H1 (cell line): Measurements from ENCODE around the gene RPL41. TPM values are rescaled to one million over a fixed set of nuclear protein-coding genes. Genes with fewer than 3 reads are reported as not detected.

ENCODE experiments used
- CTCF ChIA-PET: fragments of 300-600 bp; sonication (Branson Sonifier 250); formaldehyde crosslinking; loops from one replicate; lab custom pipeline; 2021; ENCODE audit not compliant: partially characterized antibody; lab: Charles Lee
- POLR2A ChIA-PET: fragments of 300-600 bp; sonication (Branson Sonifier 250); formaldehyde crosslinking; loops from one replicate; lab custom pipeline; 2021; ENCODE audit warnings: inconsistent platforms; ENCODE audit not compliant: partially characterized antibody; lab: Charles Lee
- DNase-seq, 2 experiments: peaks; one replicate each; pipeline versions ENCODE4 v3.0.0 to v3.0.0-alpha.2; 2010 to 2022; ENCODE audit warnings: low spot score in 2 of 2, low read depth in 1 of 2, mixed read lengths in 1 of 2
- FAIRE-seq: peaks from 2 replicates; lab custom pipeline; 2011; peaks lifted over from hg19 to GRCh38; lab: Jason Lieb, UNC
- H2AFZ ChIP-seq: 2 replicates; pipeline ENCODE4 v1.8.1; 2012; ENCODE audit warnings: low read length, inconsistent platforms
- H2AK5ac ChIP-seq: 2 replicates; pipeline ENCODE4 v1.6.1; 2013; ENCODE audit warnings: low read depth, low read length
- H2BK120ac ChIP-seq: replicated peaks from 2 replicates; pipeline ENCODE3; 2013; ENCODE audit warnings: low read depth, low read length, inconsistent platforms
- H2BK12ac ChIP-seq: 2 replicates; pipeline ENCODE4 v1.6.1; 2013; ENCODE audit warnings: low read depth, low read length
- H2BK15ac ChIP-seq: 2 replicates; pipeline ENCODE4 v1.6.1; 2013; ENCODE audit warnings: low read length
- H2BK20ac ChIP-seq: 2 replicates; pipeline ENCODE4 v1.6.1; 2013; ENCODE audit warnings: low read length
- H2BK5ac ChIP-seq: 2 replicates; pipeline ENCODE4 v1.6.1; 2013; ENCODE audit warnings: low read depth, low read length
- H3K14ac ChIP-seq: 2 replicates; pipeline ENCODE4 v1.6.1; 2013; ENCODE audit warnings: inconsistent platforms; ENCODE audit not compliant: insufficient read length
- H3K18ac ChIP-seq: 2 replicates; pipeline ENCODE4 v1.6.1; 2013; ENCODE audit warnings: low read length; ENCODE audit errors: extremely low read depth
- H3K23ac ChIP-seq: 2 replicates; pipeline ENCODE4 v1.6.1; 2013; ENCODE audit warnings: inconsistent platforms; ENCODE audit not compliant: insufficient read length
- H3K23me2 ChIP-seq: 2 replicates; pipeline ENCODE4 v1.6.1; 2013; ENCODE audit warnings: low read depth, low read length
- H3K27ac ChIP-seq: 2 replicates; pipeline ENCODE4 v1.6.1; 2011; ENCODE audit warnings: low read depth, low read length, inconsistent platforms
- H3K27me3 ChIP-seq, 4 experiments: replicated peaks in 1 of 4; 1 replicate in 1 of 4; 2 replicates in 3 of 4; pipeline versions ENCODE4 v1.6.1 to v1.8.1; 2011 to 2013; ENCODE audit warnings: low read length in 3 of 4, mild to moderate bottlenecking in 3 of 4, inconsistent platforms in 2 of 4, mixed read lengths in 2 of 4, moderate library complexity in 1 of 4; ENCODE audit not compliant: control insufficient read depth in 3 of 4, insufficient read depth in 3 of 4; ENCODE audit errors: extremely low read depth in 1 of 4
- H3K36me3 ChIP-seq, 4 experiments: 2 replicates each; pipeline versions ENCODE4 v1.6.1 to v1.8.1; 2011 to 2013; ENCODE audit warnings: mild to moderate bottlenecking in 4 of 4, low read length in 3 of 4, moderate library complexity in 2 of 4, control low read depth in 1 of 4, inconsistent platforms in 1 of 4; ENCODE audit not compliant: insufficient read depth in 4 of 4, control insufficient read depth in 2 of 4
- H3K4ac ChIP-seq: replicated peaks from 2 replicates; pipeline ENCODE3; 2013; ENCODE audit warnings: low read length, low read depth, mixed read lengths, inconsistent platforms; ENCODE audit not compliant: insufficient read length
- H3K4me1 ChIP-seq, 4 experiments: replicated peaks in 1 of 4; 1 replicate in 1 of 4; 2 replicates in 3 of 4; pipeline versions ENCODE4 v1.6.1 to v1.8.1; 2011 to 2013; ENCODE audit warnings: low read length in 3 of 4, inconsistent platforms in 2 of 4, mixed read lengths in 1 of 4; ENCODE audit not compliant: insufficient read depth in 4 of 4, control insufficient read depth in 3 of 4
- H3K4me2 ChIP-seq, 2 experiments: 2 replicates each; pipeline versions ENCODE4 v1.6.1 to v1.8.1; 2011 to 2013; ENCODE audit warnings: low read depth in 2 of 2, low read length in 2 of 2, control low read depth in 1 of 2, inconsistent platforms in 1 of 2, mild to moderate bottlenecking in 1 of 2; ENCODE audit not compliant: insufficient read depth in 1 of 2
- H3K4me3 ChIP-seq, 4 experiments: fragments of 200-600, 300-600 bp in 1 of 4; sonication (generic), shearing (Covaris generic), sonication (Bioruptor Twin) in 1 of 4; 2 replicates each; pipeline versions ENCODE4 v1.5.1 to v1.8.1; 2011 to 2016; ENCODE audit warnings: low read length in 4 of 4, low read depth in 3 of 4, control low read depth in 2 of 4, inconsistent platforms in 2 of 4, mild to moderate bottlenecking in 2 of 4, mixed read lengths in 1 of 4, moderate library complexity in 1 of 4; ENCODE audit not compliant: insufficient read depth in 2 of 4; ENCODE audit errors: extremely low read depth in 1 of 4
- H3K56ac ChIP-seq: replicated peaks from 2 replicates; pipeline ENCODE3; 2013; ENCODE audit warnings: low read depth, mild to moderate bottlenecking, mixed read lengths, low read length, inconsistent platforms; ENCODE audit not compliant: insufficient read length
- H3K79me1 ChIP-seq: 2 replicates; pipeline ENCODE4 v1.6.1; 2013; ENCODE audit warnings: low read depth, low read length, control low read depth
- H3K79me2 ChIP-seq, 2 experiments: 2 replicates each; pipeline versions ENCODE4 v1.6.1 to v1.8.1; 2012 to 2013; ENCODE audit warnings: low read length in 2 of 2, mild to moderate bottlenecking in 2 of 2, inconsistent platforms in 1 of 2; ENCODE audit not compliant: insufficient read depth in 2 of 2, control insufficient read depth in 1 of 2
- H3K9ac ChIP-seq, 4 experiments: replicated peaks in 1 of 4; 1 replicate in 1 of 4; 2 replicates in 3 of 4; pipeline versions ENCODE4 v1.6.1 to v1.8.1; 2011 to 2013; ENCODE audit warnings: low read depth in 3 of 4, low read length in 3 of 4, control low read depth in 2 of 4, mild to moderate bottlenecking in 2 of 4, moderate library complexity in 2 of 4, inconsistent platforms in 1 of 4; ENCODE audit errors: extremely low read depth in 1 of 4
- H3K9me3 ChIP-seq, 2 experiments: 2 replicates each; pipeline versions ENCODE4 v1.6.1 to v1.8.1; 2012 to 2013; ENCODE audit warnings: mild to moderate bottlenecking in 2 of 2, moderate library complexity in 2 of 2, control low read depth in 1 of 2, inconsistent platforms in 1 of 2, low read depth in 1 of 2, low read length in 1 of 2, mixed read lengths in 1 of 2; ENCODE audit not compliant: insufficient read depth in 2 of 2
- H4K20me1 ChIP-seq, 2 experiments: replicated peaks in 1 of 2; 2 replicates each; pipeline versions ENCODE3 to v1.8.1; 2011 to 2013; ENCODE audit warnings: inconsistent platforms in 2 of 2, low read length in 2 of 2, mild to moderate bottlenecking in 1 of 2; ENCODE audit not compliant: insufficient read depth in 2 of 2, control insufficient read depth in 1 of 2
- H4K5ac ChIP-seq: 2 replicates; pipeline ENCODE4 v1.6.1; 2013; ENCODE audit warnings: low read length, low read depth, mixed read lengths, inconsistent platforms; ENCODE audit not compliant: insufficient read length
- H4K8ac ChIP-seq: 2 replicates; pipeline ENCODE4 v1.8.0; 2013; ENCODE audit warnings: mild to moderate bottlenecking, moderate library complexity, low read length, inconsistent platforms; ENCODE audit not compliant: insufficient read depth; ENCODE audit errors: extremely low read depth
- H4K91ac ChIP-seq: replicated peaks from 2 replicates; pipeline ENCODE3; 2013; ENCODE audit warnings: low read length, mixed read lengths, inconsistent platforms; ENCODE audit not compliant: insufficient read length
- ASH2L ChIP-seq: fragments of 200-600, 300-600 bp; sonication (generic); IDR thresholded peaks from one replicate; pipeline ENCODE4 v1.7.1; 2017; ENCODE audit warnings: low read length
- ATF3 ChIP-seq: IDR thresholded peaks from 2 replicates; pipeline ENCODE4 v1.6.1; 2011; ENCODE audit warnings: low read depth, mild to moderate bottlenecking, low read length; ENCODE audit not compliant: insufficient read depth
- BCL11A ChIP-seq, 2 experiments: IDR thresholded peaks; one replicate each; pipeline ENCODE4 v1.6.1; 2011; ENCODE audit warnings: low read depth in 2 of 2, low read length in 2 of 2, mild to moderate bottlenecking in 2 of 2
- CREB1 ChIP-seq: IDR thresholded peaks from 2 replicates; pipeline ENCODE4 v1.6.1; 2012; ENCODE audit warnings: inconsistent platforms
- CTBP2 ChIP-seq: IDR thresholded peaks from 2 replicates; pipeline ENCODE4 v1.7.0; 2011; ENCODE audit warnings: borderline replicate concordance, mild to moderate bottlenecking, moderate library complexity, mixed read lengths, low read length; ENCODE audit not compliant: insufficient read depth, insufficient read length
- GABPA ChIP-seq: IDR thresholded peaks from 2 replicates; pipeline ENCODE4 v1.6.1; 2011; ENCODE audit warnings: mild to moderate bottlenecking, low read length, moderate library complexity, borderline replicate concordance; ENCODE audit not compliant: insufficient read depth
- JUND ChIP-seq: IDR thresholded peaks from 2 replicates; pipeline ENCODE4 v1.6.1; 2011; ENCODE audit warnings: mild to moderate bottlenecking, improper control_type of control experiment, low read length
- KDM5A ChIP-seq: fragments of 200-600 bp; IDR thresholded peaks from 2 replicates; pipeline ENCODE4 v1.7.1; 2012; ENCODE audit warnings: mild to moderate bottlenecking, low read length, inconsistent platforms, mixed read lengths
- NANOG ChIP-seq: IDR thresholded peaks from 2 replicates; pipeline ENCODE4 v1.6.1; 2011; ENCODE audit warnings: low read length, low read depth, mild to moderate bottlenecking, inconsistent platforms; ENCODE audit not compliant: insufficient read depth, poor library complexity, severe bottlenecking
- POLR2AphosphoS5 ChIP-seq: IDR thresholded peaks from 2 replicates; pipeline ENCODE4 v1.6.1; 2011; ENCODE audit warnings: low read depth, low read length
- SP4 ChIP-seq: IDR thresholded peaks from 2 replicates; pipeline ENCODE4 v1.6.1; 2012; ENCODE audit warnings: low read length, inconsistent platforms
- SUZ12 ChIP-seq: fragments of 200-600 bp; sonication (generic); IDR thresholded peaks from 2 replicates; pipeline ENCODE4 v1.6.1; 2012; ENCODE audit warnings: mild to moderate bottlenecking, inconsistent platforms, low read length, moderate library complexity, mixed read lengths
- ZNF274 ChIP-seq: IDR thresholded peaks from 2 replicates; pipeline ENCODE4 v1.7.0; 2012; ENCODE audit warnings: low read length, borderline replicate concordance; ENCODE audit errors: extremely low read depth
- WGBS, 2 experiments: shearing (Covaris generic) in 1 of 2; methylation state at CpG; one replicate each; pipeline versions ENCODE4 v1.1.6 to v1.1.7; 2013 to 2015; ENCODE audit warnings: low lambda C conversion rate in 2 of 2, mixed read lengths in 2 of 2, inconsistent platforms in 1 of 2, low coverage in 1 of 2, missing lambda C conversion rate in 1 of 2; ENCODE audit not compliant: insufficient replicate concordance in 2 of 2, insufficient coverage in 1 of 2, insufficient read length in 1 of 2; ENCODE audit errors: extremely low coverage in 1 of 2, missing lambda C conversion rate in 1 of 2; 5-methylcytosine and 5-hydroxymethylcytosine counted together
- polyA plus RNA-seq, 7 experiments: library from polyadenylated mRNA; depleted of rRNA in 3 of 7; stranded (reverse) in 5 of 7; unstranded in 2 of 7; fragments of >200 nt in 5 of 7; fragments of 200-250 nt in 2 of 7; gene quantifications; 1 replicate in 5 of 7; 2 replicates in 1 of 7; 4 replicates in 1 of 7; pipeline versions ENCODE4 v1.2.1 to v1.2.3, GENCODE V29; 2011 to 2013; ENCODE audit warnings: missing spikeins in 2 of 7, mixed read lengths in 2 of 7
- total RNA-seq: library from RNA; stranded (reverse); fragmentation: NEBNext Ultra II Directional; extraction: Animal tissue kit (Norgen Biotek cat#: 25700); gene quantifications from 2 replicates; pipeline ENCODE4 v1.2.1, GENCODE V29; 2021

The RPL41 gene
- total and polyA plus RNA-seq, 2 of the 8 experiments (the other 6 are each of a cell fraction or from before 2014, with no cell fraction given): 4,440 to 16,488 TPM

- Histone ChIP-seq H2BK5ac (no peak overlapping the region), H3K36me3 (peaks cover 23 to 58% (median 48%) of the 10 kb centered on the region in 4 experiments)
- WGBS, 2 experiments: 93% methylated on average over 4 of the region's 4 CpGs; no CpG with 5 or more reads in 1 of the 2 experiments
- no peak for TF ChIP-seq KDM5A
- TF ChIP-seq JUND: no peak
- TF ChIP-seq SUZ12: no peak
- TF ChIP-seq GABPA: no peak
- no peak for TF ChIP-seq CREB1
- TF ChIP-seq NANOG: no peak
- TF ChIP-seq SP4: no peak
- no peak for TF ChIP-seq ASH2L
- no peak for TF ChIP-seq POLR2AphosphoS5
- no peak for TF ChIP-seq BCL11A (IDR thresholded peaks at IDR 0.05; ENCODE audit: low read depth in 2 of 2, low read length in 2 of 2)
- TF ChIP-seq CTBP2: no peak
- TF ChIP-seq ATF3: no peak
- TF ChIP-seq ZNF274: no peak
Measured at GRCh38 chr12:56143217-56143616, 26.8 kb downstream of the RPL41 start.

More at GRCh38 chr12:56143217-56143616, 26.8 kb downstream of the RPL41 start:
- Histone ChIP-seq H3K27me3 (no peaks in the 10 kb centered on the region), H4K5ac (no peak overlapping the region), H4K20me1 (no peaks in the 10 kb centered on the region), H2BK120ac (no peak overlapping the region), H3K56ac (no peak overlapping the region), H4K8ac (no peak overlapping the region), H4K91ac (no peak overlapping the region), H3K14ac (no peak overlapping the region), H3K23me2 (no peaks in the 10 kb centered on the region), H2AFZ (no peak overlapping the region), H3K4me1 (no peaks in the 10 kb centered on the region), H3K23ac (no peak overlapping the region), H2BK12ac (no peak overlapping the region), H3K79me2 (no peaks in the 10 kb centered on the region), H2AK5ac (no peak overlapping the region), H3K9me3 (no peaks in the 10 kb centered on the region), H3K4me3 (no peak overlapping the region), H3K4me2 (no peak overlapping the region), H3K27ac (no peak overlapping the region), H3K9ac (no peak overlapping the region; a peak in 1 of 7 replicates), H3K18ac (no peak overlapping the region), H2BK15ac (no peak overlapping the region), H2BK20ac (no peak overlapping the region), H3K79me1 (no peaks in the 10 kb centered on the region), H3K4ac (no peak overlapping the region)
- CTCF ChIA-PET: interaction anchor here (0.5 to 3.5 kb wide), 8 partner anchors 13 to 47 kb away, joined by 3 to 19 read pairs (median 3); partner anchors contain the start of gene ZC3H10
- DNase-seq (no peak), FAIRE-seq (no peak)
- POLR2A ChIA-PET: interaction anchor here (1.1 to 2.1 kb wide), 5 partner anchors 8 to 124 kb away, joined by 3 to 11 read pairs (median 4); partner anchors contain the start of genes MYL6B and RNF41
